GM12878 (cell line): Measurements from ENCODE around the gene CLIC6. TPM values are rescaled to one million over a fixed set of nuclear protein-coding genes. Genes with fewer than 3 reads are reported as not detected.

Experiments used
- ATAC-seq: fragments of 200-7000 bp; cut with Tn5 transposase; 3 replicates; pipeline ENCODE4 v1.9.1; 2020; ENCODE audit warnings: mild to moderate bottlenecking, moderate library complexity
- BruUV-seq: library from RNA; stranded (reverse); fragments of 400-500 nt; replicated peaks from 2 replicates; lab custom pipeline; 2021; lab: Mats Ljungman, UMichigan
- CTCF ChIA-PET: fragments of 300-600 bp; sonication (Branson Sonifier 250); formaldehyde crosslinking; extraction: SDS; loops from one replicate; lab custom pipeline; 2021; ENCODE audit warnings: inconsistent platforms; lab: Yijun Ruan, JAX
- POLR2A ChIA-PET: fragments of 350-600 bp; formaldehyde crosslinking; extraction: SDS; loops from one replicate; lab custom pipeline; 2021; ENCODE audit warnings: inconsistent platforms; lab: Charles Lee
- RAD21 ChIA-PET: fragments of 300-600 bp; sonication (Branson Sonifier 250); formaldehyde crosslinking; loops from one replicate; lab custom pipeline; 2023; ENCODE audit warnings: antibody characterized with exemption; ENCODE audit not compliant: unreplicated experiment; lab: Charles Lee
- SMC1A ChIA-PET: fragments of 300-600 bp; sonication (Branson Sonifier 250); formaldehyde crosslinking; loops from one replicate; lab custom pipeline; 2023; ENCODE audit not compliant: unreplicated experiment, uncharacterized antibody; lab: Charles Lee
- DNase-seq: peaks from one replicate; pipeline ENCODE4 v3.0.0-alpha.2; 2011; ENCODE audit warnings: low read depth, low spot score
- FAIRE-seq: peaks from 3 replicates; lab custom pipeline; 2011; peaks lifted over from hg19 to GRCh38; lab: Jason Lieb, UNC
- H2AFZ ChIP-seq: 2 replicates; pipeline ENCODE4 v1.6.0; 2011; ENCODE audit warnings: low read depth, low read length, control low read depth; ENCODE audit not compliant: control insufficient read depth
- H3K27ac ChIP-seq: 2 replicates; pipeline ENCODE4 v1.5.1; 2011; ENCODE audit warnings: control low read depth; ENCODE audit not compliant: control insufficient read depth, insufficient read depth
- H3K27me3 ChIP-seq, 2 experiments: replicated peaks in 1 of 2; 2 replicates each; pipeline versions ENCODE4 v1.6.0 to v1.6.1; 2011; ENCODE audit warnings: low read length in 1 of 2; ENCODE audit not compliant: control insufficient read depth in 2 of 2, insufficient read depth in 2 of 2
- H3K36me3 ChIP-seq, 2 experiments: 2 replicates each; pipeline ENCODE4 v1.5.1; 2011; ENCODE audit warnings: low read length in 1 of 2; ENCODE audit not compliant: control insufficient read depth in 2 of 2, insufficient read depth in 2 of 2
- H3K4me1 ChIP-seq: 2 replicates; pipeline ENCODE4 v1.6.1; 2011; ENCODE audit warnings: mild to moderate bottlenecking, low read length, moderate library complexity, mixed read lengths; ENCODE audit not compliant: control insufficient read depth, insufficient read depth
- H3K4me2 ChIP-seq: 2 replicates; pipeline ENCODE4 v1.6.0; 2011; ENCODE audit warnings: control low read depth; ENCODE audit not compliant: control insufficient read depth, insufficient read depth
- H3K4me3 ChIP-seq: fragments of 200-600 bp; sonication (generic); 2 replicates; pipeline ENCODE4 v1.5.1; 2016
- H3K79me2 ChIP-seq: 2 replicates; pipeline ENCODE4 v1.6.0; 2011; ENCODE audit warnings: low read length; ENCODE audit not compliant: control insufficient read depth, insufficient read depth
- H3K9ac ChIP-seq: 2 replicates; pipeline ENCODE4 v1.8.0; 2011; ENCODE audit warnings: low read length, control low read depth, mixed read lengths; ENCODE audit not compliant: control insufficient read depth, insufficient read depth
- H3K9me3 ChIP-seq: replicated peaks from 3 replicates; pipeline ENCODE4 v1.5.1; 2011; ENCODE audit warnings: mild to moderate bottlenecking, low read length; ENCODE audit not compliant: control insufficient read depth, insufficient read depth
- H4K20me1 ChIP-seq: 2 replicates; pipeline ENCODE4 v1.6.0; 2011; ENCODE audit not compliant: control insufficient read depth, insufficient read depth
- ASH2L ChIP-seq: fragments of 300-600, 200-600 bp; sonication (generic); IDR thresholded peaks from 2 replicates; pipeline ENCODE4 v1.6.1; 2017; ENCODE audit warnings: low read depth, mild to moderate bottlenecking, borderline replicate concordance
- ATF7 ChIP-seq: fragments of 450-650 bp; IDR thresholded peaks from 2 replicates; pipeline ENCODE4 v1.6.1; 2016; ENCODE audit warnings: low read depth, mild to moderate bottlenecking
- CHD2 ChIP-seq: IDR thresholded peaks from 2 replicates; pipeline ENCODE4 v1.6.1; 2011; ENCODE audit warnings: low read depth, low read length, improper control_type of control experiment, borderline replicate concordance
- E4F1 ChIP-seq: fragments of 450-650 bp; IDR thresholded peaks from 2 replicates; pipeline ENCODE4 v1.6.1; 2018; ENCODE audit warnings: borderline replicate concordance, mild to moderate bottlenecking; ENCODE audit not compliant: partially characterized antibody
- ELK1 ChIP-seq: IDR thresholded peaks from 2 replicates; pipeline ENCODE4 v1.6.1; 2012; ENCODE audit warnings: low read depth, low read length, improper control_type of control experiment
- FOS ChIP-seq: IDR thresholded peaks from 3 replicates; pipeline ENCODE4 v1.6.1; 2011; ENCODE audit warnings: borderline replicate concordance; ENCODE audit not compliant: insufficient read length; ENCODE audit errors: extremely low read depth
- HDAC2 ChIP-seq: fragments of 200-600 bp; sonication (generic); IDR thresholded peaks from 2 replicates; pipeline ENCODE4 v1.6.1; 2017
- IKZF1 ChIP-seq: fragments of 450-650 bp; conservative IDR thresholded peaks from 2 replicates; pipeline ENCODE4 v1.6.1; 2017; ENCODE audit warnings: antibody characterized with exemption, mild to moderate bottlenecking
- KDM1A ChIP-seq: fragments of 200-600 bp; sonication (generic); IDR thresholded peaks from 2 replicates; pipeline ENCODE4 v1.6.1; 2016; ENCODE audit warnings: borderline replicate concordance
- NKRF ChIP-seq: fragments of 450-650 bp; conservative IDR thresholded peaks from 2 replicates; pipeline ENCODE4 v1.6.1; 2017; ENCODE audit warnings: mild to moderate bottlenecking, moderate library complexity
- NRF1 ChIP-seq: conservative IDR thresholded peaks from 2 replicates; pipeline ENCODE4 v1.6.1; 2011; ENCODE audit warnings: mild to moderate bottlenecking, low read depth, low read length, improper control_type of control experiment
- POU2F2 ChIP-seq: IDR thresholded peaks from 3 replicates; pipeline ENCODE4 v1.6.1; 2011; ENCODE audit warnings: low read depth, mild to moderate bottlenecking, low read length, borderline replicate concordance
- RAD21 ChIP-seq: IDR thresholded peaks from 2 replicates; pipeline ENCODE4 v1.6.1; 2011; ENCODE audit warnings: mild to moderate bottlenecking, low read depth, low read length, moderate library complexity; ENCODE audit not compliant: insufficient read depth
- WGBS: methylation state at CpG from one replicate; pipeline ENCODE4 v1.1.6; 2016; ENCODE audit warnings: low lambda C conversion rate; ENCODE audit not compliant: insufficient replicate concordance, insufficient coverage; ENCODE audit errors: missing lambda C conversion rate; 5-methylcytosine and 5-hydroxymethylcytosine counted together
- in situ Hi-C: fragments of 300-500 bp; cut with MboI; formaldehyde crosslinking; loops from 9 replicates; pipeline ENCODE4 v1.14.3; 2018; ENCODE audit warnings: mixed read lengths
- intact Hi-C: fragments of 100-400 bp; cut with micrococcal nuclease; formaldehyde crosslinking; loops from one replicate; pipeline ENCODE4 v1.14.2; 2022; ENCODE audit not compliant: unreplicated experiment
- polyA plus RNA-seq, 11 experiments: library from polyadenylated mRNA; depleted of rRNA in 4 of 11; unstranded in 6 of 11; stranded (reverse) in 5 of 11; fragments of >200 nt; fragmentation: Nextera tagmentation in 4 of 11; fragmentation: Illumina TruSeq in 1 of 11; extraction: Ambion mirVana in 4 of 11; extraction: Trizol in 1 of 11; gene quantifications; 1 replicate in 1 of 11; 2 replicates in 10 of 11; pipeline versions ENCODE4 v1.2.1 to v1.2.3, GENCODE V29; 2011 to 2016; ENCODE audit warnings: inconsistent platforms in 2 of 11, missing spikeins in 2 of 11, low read depth in 1 of 11
- total RNA-seq, 4 experiments: library from RNA; depleted of rRNA in 3 of 4; stranded (reverse); fragments of >200 nt in 3 of 4; fragmentation: Illumina TruSeq in 1 of 4; extraction: Trizol in 1 of 4; gene quantifications; 2 replicates each; pipeline versions ENCODE4 v1.2.1 to v1.2.3, GENCODE V29; 2013 to 2021

Gene CLIC6
- total and polyA plus RNA-seq, 10 of the 15 experiments (the other 5 are each of a cell fraction or from before 2014, with no cell fraction given), result 5.7 to 34.1 (median 11.2) TPM

GRCh38 chr21:34762786-34763185 is 94.0 kb downstream of the CLIC6 start (continued):
- no peak for TF ChIP-seq ELK1
- no peak for TF ChIP-seq NRF1
- no peak for TF ChIP-seq NKRF
- no peak for TF ChIP-seq ATF7

- Histone ChIP-seq H3K36me3 (no peaks in the 10 kb centered on the region), H3K9ac (no peak overlapping the region), H3K79me2 (no peaks in the 10 kb centered on the region), H2AFZ (no peak overlapping the region), H3K27me3 (0 out of 4 replicates have a peak, but pooled peaks cover 0 to 2% of the 10 kb centered on the region in 2 experiments), H3K4me3 (no peak overlapping the region), H3K27ac (no peak overlapping the region), H3K9me3 (no peaks in the 10 kb centered on the region; the same call in 2 of the 3 replicates), H4K20me1 (no peaks in the 10 kb centered on the region), H3K4me2 (no peak overlapping the region), H3K4me1 (no peaks in the 10 kb centered on the region)
- intact Hi-C loops, result no loop called here
- RAD21 ChIA-PET, result interaction anchor here (0.7 to 1.3 kb wide), 2 partner anchors 18 to 123 kb away, joined by 3 to 7 read pairs; no protein-coding TSS in a partner anchor
- no peak for ATAC-seq
- 46% methylated on average over 3 of the region's 3 CpGs for WGBS
- DNase-seq, result no peak
- BruUV-seq, result no TSS peak
- in situ Hi-C loops, result no loop called here
- SMC1A ChIA-PET, result interaction anchor here (0.6 to 1.1 kb wide), 3 partner anchors 43 to 1262 kb away, joined by 3 read pairs; no protein-coding TSS in a partner anchor
- CTCF ChIA-PET, result interaction anchor here (1.0 kb wide), 1 partner anchor 125 kb away, joined by 3 read pairs; no protein-coding TSS in a partner anchor
- POLR2A ChIA-PET, result no interaction called here
- FAIRE-seq, result no peak
- TF ChIP-seq E4F1, result no peak
- TF ChIP-seq IKZF1, result no peak
- no peak for TF ChIP-seq ASH2L
- no peak for TF ChIP-seq POU2F2
- TF ChIP-seq RAD21, result no peak
- no peak for TF ChIP-seq HDAC2
- no peak for TF ChIP-seq FOS
- TF ChIP-seq CHD2, result no peak
- no peak for TF ChIP-seq KDM1A
These were observed 96.0 kb downstream of the CLIC6 start for GRCh38 chr21:34764715-34765284.
